ENCODE measurements around the gene AFAP1L1.
A peak's percentile ranks its signal among the peaks of the same experiment; 100 is the strongest.
"Not testable (repeated sequence)": the region's sequence is repeated elsewhere in the genome, so short reads cannot be mapped to it uniquely, and the experiment has no call there.

AFAP1L1 gene

GRCh38 chr5:149376711-149377447, 105.2 kb downstream of the AFAP1L1 start:
- in situ Hi-C loops (cut with HindIII; ENCODE audit: low pct_ligation_motif_present, low pct_unique_long_range_greater_than_20kb, low sequenced_read_pairs) = no loop called here
- no peak for DNase-seq

GRCh38 chr5:149378241-149378820, 106.7 kb downstream of the AFAP1L1 start:
- no peak for DNase-seq
- in situ Hi-C loops (cut with HindIII; ENCODE audit: low pct_ligation_motif_present, low pct_unique_long_range_greater_than_20kb, low sequenced_read_pairs) = no loop called here

- DNase-seq = no peak
- in situ Hi-C loops (cut with HindIII; ENCODE audit: low pct_ligation_motif_present, low pct_unique_long_range_greater_than_20kb, low sequenced_read_pairs) = no loop called here
Measured at GRCh38 chr5:149379177-149379761, 107.6 kb downstream of the AFAP1L1 start, which contains the start of gene IL17B. Gene IL17B (minus strand): TSS chr5:149379292. CDS start chr5:149379225, 67 bp downstream.

GRCh38 chr5:149379818-149380374, 108.2 kb downstream of the AFAP1L1 start:
- in situ Hi-C loops (cut with HindIII; ENCODE audit: low pct_ligation_motif_present, low pct_unique_long_range_greater_than_20kb, low sequenced_read_pairs) = no loop called here
- no peak for DNase-seq

- no peak for DNase-seq
- in situ Hi-C loops (cut with HindIII; ENCODE audit: low pct_ligation_motif_present, low pct_unique_long_range_greater_than_20kb, low sequenced_read_pairs) = no loop called here
Measured at GRCh38 chr5:149380466-149381121, 108.9 kb downstream of the AFAP1L1 start.

- in situ Hi-C loops (cut with HindIII; ENCODE audit: low pct_ligation_motif_present, low pct_unique_long_range_greater_than_20kb, low sequenced_read_pairs) = no loop called here
- no peak for DNase-seq
Measured at GRCh38 chr5:149381261-149381985, 109.8 kb downstream of the AFAP1L1 start.

- peak; percentile 59 for DNase-seq
- in situ Hi-C loops (cut with HindIII; ENCODE audit: low pct_ligation_motif_present, low pct_unique_long_range_greater_than_20kb, low sequenced_read_pairs) = no loop called here
Measured at GRCh38 chr5:149381986-149382338, 110.3 kb downstream of the AFAP1L1 start.

GRCh38 chr5:149382517-149383220, 111.0 kb downstream of the AFAP1L1 start:
- in situ Hi-C loops (cut with HindIII; ENCODE audit: low pct_ligation_motif_present, low pct_unique_long_range_greater_than_20kb, low sequenced_read_pairs) = no loop called here
- DNase-seq = no peak

GRCh38 chr5:149383399-149383798, 111.7 kb downstream of the AFAP1L1 start:
- in situ Hi-C loops (cut with HindIII; ENCODE audit: low pct_ligation_motif_present, low pct_unique_long_range_greater_than_20kb, low sequenced_read_pairs) = no loop called here
- DNase-seq = no peak

GRCh38 chr5:149386166-149386565, 114.5 kb downstream of the AFAP1L1 start:
- no peak for DNase-seq
- in situ Hi-C loops (cut with HindIII; ENCODE audit: low pct_ligation_motif_present, low pct_unique_long_range_greater_than_20kb, low sequenced_read_pairs) = no loop called here

- in situ Hi-C loops (cut with HindIII; ENCODE audit: low pct_ligation_motif_present, low pct_unique_long_range_greater_than_20kb, low sequenced_read_pairs) = no loop called here
- DNase-seq = no peak
Measured at GRCh38 chr5:149387081-149387631, 115.5 kb downstream of the AFAP1L1 start.

- in situ Hi-C loops (cut with HindIII; ENCODE audit: low pct_ligation_motif_present, low pct_unique_long_range_greater_than_20kb, low sequenced_read_pairs) = no loop called here
- DNase-seq = no peak
Measured at GRCh38 chr5:149387982-149388381, 116.3 kb downstream of the AFAP1L1 start.

- DNase-seq = no peak
- in situ Hi-C loops (cut with HindIII; ENCODE audit: low pct_ligation_motif_present, low pct_unique_long_range_greater_than_20kb, low sequenced_read_pairs) = no loop called here
Measured at GRCh38 chr5:149388498-149389190, 117.0 kb downstream of the AFAP1L1 start.

- in situ Hi-C loops (cut with HindIII; ENCODE audit: low pct_ligation_motif_present, low pct_unique_long_range_greater_than_20kb, low sequenced_read_pairs) = no loop called here
- DNase-seq = no peak
Measured at GRCh38 chr5:149389552-149390495, 118.2 kb downstream of the AFAP1L1 start.

- DNase-seq; in situ Hi-C loops (cut with HindIII; ENCODE audit: low pct_ligation_motif_present, low pct_unique_long_range_greater_than_20kb, low sequenced_read_pairs): not testable (repeated sequence)
Measured at GRCh38 chr5:149391076-149391475, 119.4 kb downstream of the AFAP1L1 start.
